ENCODE measurements around the gene IL24.

IL24 gene

GRCh38 chr1:206875752-206876377, 21.4 kb upstream of the IL24 start:
- no peak for TF ChIP-seq CTCF (IDR thresholded peaks at IDR 0.05; ENCODE audit: extremely low read depth, insufficient read depth, missing control alignments)
- in situ Hi-C loops (cut with MboI; ENCODE audit: low pct_unique_long_range_greater_than_20kb, low sequenced_read_pairs, unreplicated experiment): no loop called here
- no peak for DNase-seq (ENCODE audit: low spot score)

- in situ Hi-C loops (cut with MboI; ENCODE audit: low pct_unique_long_range_greater_than_20kb, low sequenced_read_pairs, unreplicated experiment): no loop called here
- TF ChIP-seq CTCF (IDR thresholded peaks at IDR 0.05; ENCODE audit: extremely low read depth, insufficient read depth, missing control alignments): peak; percentile 12
- DNase-seq (ENCODE audit: low spot score): no peak
Observed at GRCh38 chr1:206878456-206878855, 18.8 kb upstream of the IL24 start.

- TF ChIP-seq CTCF (IDR thresholded peaks at IDR 0.05; ENCODE audit: extremely low read depth, insufficient read depth, missing control alignments): no peak
- in situ Hi-C loops (cut with MboI; ENCODE audit: low pct_unique_long_range_greater_than_20kb, low sequenced_read_pairs, unreplicated experiment): no loop called here
- no peak for DNase-seq (ENCODE audit: low spot score)
Observed at GRCh38 chr1:206880314-206880713, 16.9 kb upstream of the IL24 start.

- in situ Hi-C loops (cut with MboI; ENCODE audit: low pct_unique_long_range_greater_than_20kb, low sequenced_read_pairs, unreplicated experiment): no loop called here
- no peak for TF ChIP-seq CTCF (IDR thresholded peaks at IDR 0.05; ENCODE audit: extremely low read depth, insufficient read depth, missing control alignments)
- DNase-seq (ENCODE audit: low spot score): no peak
Observed at GRCh38 chr1:206882555-206882954, 14.7 kb upstream of the IL24 start.

GRCh38 chr1:206883160-206883559, 14.1 kb upstream of the IL24 start:
- TF ChIP-seq CTCF (IDR thresholded peaks at IDR 0.05; ENCODE audit: extremely low read depth, insufficient read depth, missing control alignments): no peak
- in situ Hi-C loops (cut with MboI; ENCODE audit: low pct_unique_long_range_greater_than_20kb, low sequenced_read_pairs, unreplicated experiment): no loop called here
- DNase-seq (ENCODE audit: low spot score): no peak

- in situ Hi-C loops (cut with MboI; ENCODE audit: low pct_unique_long_range_greater_than_20kb, low sequenced_read_pairs, unreplicated experiment): no loop called here
- TF ChIP-seq CTCF (IDR thresholded peaks at IDR 0.05; ENCODE audit: extremely low read depth, insufficient read depth, missing control alignments): no peak
- no peak for DNase-seq (ENCODE audit: low spot score)
Observed at GRCh38 chr1:206883876-206884275, 13.4 kb upstream of the IL24 start.
